HFF-Myc (cell line): ENCODE data around the gene FMNL2.

Experiments
- DNase-seq: peaks from one replicate; pipeline ENCODE4 v3.0.0-alpha.2; 2011; ENCODE audit warnings: low read depth; ENCODE audit errors: extremely low read depth
- H3K4me3 ChIP-seq: replicated peaks from 2 replicates; pipeline ENCODE4 v1.5.1; 2011; ENCODE audit warnings: low read depth, mild to moderate bottlenecking, control low read depth, low read length
- CTCF ChIP-seq: IDR thresholded peaks from 2 replicates; pipeline ENCODE4 v1.5.1; 2012; ENCODE audit warnings: mild to moderate bottlenecking, low read depth, low read length, control low read depth; ENCODE audit errors: missing control alignments

Gene FMNL2

GRCh38 chr2:152657043-152657442, 322.1 kb downstream of the FMNL2 start:
- no peak overlapping the region for H3K4me3 ChIP-seq
- no peak for TF ChIP-seq CTCF
- no peak for DNase-seq

DNA sequence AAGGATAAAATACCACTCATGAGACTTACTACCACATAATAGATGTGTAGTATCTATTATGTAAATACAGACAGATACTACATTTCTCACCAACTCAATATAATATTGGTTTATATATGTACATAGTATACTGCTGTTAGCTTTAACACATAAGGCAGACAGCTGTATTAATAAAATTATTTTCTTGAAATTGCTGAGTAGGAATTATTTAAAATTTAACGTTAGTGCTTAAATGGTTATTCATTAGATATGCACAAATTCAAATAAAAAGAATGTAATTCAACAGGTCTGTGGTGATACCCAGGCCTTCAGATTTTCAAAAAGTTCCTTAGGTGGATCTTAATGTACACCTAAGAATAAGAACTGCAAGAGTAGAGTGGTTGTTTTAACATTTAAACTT, 323.2 kb downstream of the FMNL2 start:
- no peak overlapping the region for H3K4me3 ChIP-seq
- no peak for DNase-seq
- no peak for TF ChIP-seq CTCF

DNA sequence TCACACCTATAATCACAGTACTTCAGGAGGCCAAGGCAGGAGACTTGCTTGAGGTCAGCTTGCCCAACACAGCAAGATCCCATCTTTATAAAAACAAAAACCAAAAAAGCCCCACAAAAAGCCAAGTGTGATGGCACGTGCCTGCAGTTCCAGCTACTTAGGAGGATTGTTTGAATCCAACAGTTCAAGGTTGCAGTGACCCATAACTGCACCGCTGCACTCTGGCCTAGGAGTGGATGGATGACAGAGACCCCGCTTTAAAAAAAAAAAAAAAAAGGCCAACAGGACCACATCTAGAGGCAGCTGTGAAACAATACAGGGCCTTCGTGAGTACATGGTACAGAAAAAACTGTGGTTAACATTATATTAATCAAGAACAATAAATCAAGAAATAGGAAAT, 326.1 kb downstream of the FMNL2 start:
- no peak for DNase-seq
- H3K4me3 ChIP-seq = no peak overlapping the region
- no peak for TF ChIP-seq CTCF

DNA sequence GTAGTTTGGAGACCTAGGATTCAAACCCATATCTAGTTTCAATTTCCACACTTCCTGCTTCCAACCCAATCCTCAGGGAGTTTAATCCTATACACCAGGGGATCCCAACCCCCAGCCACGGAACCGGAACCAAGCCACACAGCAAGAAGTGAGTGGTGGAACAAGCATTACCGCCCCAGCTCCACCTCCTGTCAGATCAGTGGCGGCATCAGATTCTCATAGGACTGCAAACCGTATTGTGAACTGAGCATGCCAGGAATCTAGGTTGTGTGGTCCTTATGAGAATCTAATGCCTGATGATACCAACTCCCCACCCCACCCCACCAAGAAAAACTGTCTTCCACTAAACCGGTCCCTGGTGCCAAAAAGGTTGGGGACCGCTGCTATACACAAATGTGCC, 329.8 kb downstream of the FMNL2 start:
- no peak for DNase-seq
- H3K4me3 ChIP-seq = no peak overlapping the region
- no peak for TF ChIP-seq CTCF

DNA sequence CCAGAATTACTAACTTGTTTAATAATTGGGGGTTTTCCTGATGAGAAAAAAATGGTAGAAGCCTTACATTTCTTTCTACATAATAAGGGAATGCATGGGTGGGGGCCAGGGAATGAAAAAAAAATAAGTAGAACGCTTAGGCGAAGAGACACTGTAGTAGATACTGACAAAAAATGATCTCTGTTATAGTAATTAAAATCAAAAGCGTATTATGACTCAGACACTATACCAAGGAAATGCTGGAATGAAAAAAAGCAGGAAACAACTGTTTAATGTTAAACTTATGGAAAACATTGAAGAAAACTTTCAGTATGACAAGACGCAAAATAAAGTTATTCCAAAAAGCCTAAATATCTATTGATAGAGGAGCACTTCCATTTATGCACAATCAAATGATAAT, 339.4 kb downstream of the FMNL2 start:
- no peak for TF ChIP-seq CTCF
- no peak overlapping the region for H3K4me3 ChIP-seq
- no peak for DNase-seq

- H3K4me3 ChIP-seq = no peak overlapping the region
- DNase-seq = no peak
- no peak for TF ChIP-seq CTCF
These were observed 341.5 kb downstream of the FMNL2 start for GRCh38 chr2:152676461-152676860.

DNA sequence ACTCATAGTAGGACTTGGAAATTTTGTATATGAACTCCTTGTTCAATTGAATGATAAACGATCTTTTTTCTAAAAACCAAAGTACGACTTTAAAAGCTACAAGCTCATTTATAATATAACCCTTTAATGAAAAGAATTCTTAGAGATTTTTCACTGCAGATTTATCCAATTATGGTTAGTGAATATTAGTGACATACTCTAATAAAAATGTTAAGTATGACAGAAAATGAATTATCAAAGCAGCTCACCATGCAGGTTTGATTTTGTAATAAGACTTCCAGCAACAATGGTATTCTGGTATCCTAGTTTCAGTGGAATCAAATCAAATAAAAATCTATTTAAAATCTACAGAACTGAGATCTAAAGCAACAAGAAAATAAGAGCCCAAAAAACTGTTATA, 343.8 kb downstream of the FMNL2 start:
- TF ChIP-seq CTCF = no peak
- no peak for DNase-seq
- no peak overlapping the region for H3K4me3 ChIP-seq
